ENCODE measurements around the gene PKP3.
"Not testable (repeated sequence)": the region's sequence is repeated elsewhere in the genome, so short reads cannot be mapped to it uniquely, and the experiment has no call there.

Gene PKP3

DNA sequence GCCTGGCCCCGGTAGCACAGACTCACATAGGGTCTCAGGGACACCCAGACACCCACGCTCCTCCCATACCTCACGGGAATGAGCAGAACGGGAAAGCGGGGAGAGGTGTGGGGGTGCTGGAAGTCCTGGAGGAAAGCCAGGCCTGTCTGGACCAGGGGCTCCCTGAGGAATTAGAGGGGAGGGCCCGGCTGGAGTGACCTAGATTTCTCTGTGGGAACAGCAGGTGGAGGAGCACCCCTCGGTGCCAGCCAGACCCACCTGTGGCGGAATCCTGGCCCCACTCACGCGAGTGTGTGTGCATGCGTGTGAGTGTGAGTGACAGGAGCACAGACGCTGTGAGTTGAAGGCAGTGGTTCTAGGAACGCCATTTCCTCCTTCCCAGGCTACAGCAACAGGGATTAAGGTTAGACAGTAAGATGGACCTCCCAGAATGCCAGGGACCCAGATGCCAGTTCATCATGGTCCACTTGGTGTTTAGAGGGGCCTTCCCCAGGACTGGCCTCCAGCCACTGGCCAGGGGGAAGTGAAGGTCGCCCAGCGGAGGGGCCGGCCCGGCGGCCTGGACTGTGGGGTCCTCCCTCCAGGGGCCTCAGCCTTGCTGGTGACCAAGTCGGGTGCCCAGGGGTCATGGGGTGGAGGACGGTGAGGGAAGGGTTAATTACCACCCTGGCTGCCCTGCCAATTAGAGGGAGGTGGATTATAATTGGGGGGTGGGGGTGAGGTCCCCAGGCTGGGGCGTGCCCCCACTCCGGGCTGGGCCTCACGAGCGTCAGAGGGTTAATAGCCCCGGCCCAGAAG is 1.0 kb downstream of the PKP3 start:
- TF ChIP-seq, protein P1, sequence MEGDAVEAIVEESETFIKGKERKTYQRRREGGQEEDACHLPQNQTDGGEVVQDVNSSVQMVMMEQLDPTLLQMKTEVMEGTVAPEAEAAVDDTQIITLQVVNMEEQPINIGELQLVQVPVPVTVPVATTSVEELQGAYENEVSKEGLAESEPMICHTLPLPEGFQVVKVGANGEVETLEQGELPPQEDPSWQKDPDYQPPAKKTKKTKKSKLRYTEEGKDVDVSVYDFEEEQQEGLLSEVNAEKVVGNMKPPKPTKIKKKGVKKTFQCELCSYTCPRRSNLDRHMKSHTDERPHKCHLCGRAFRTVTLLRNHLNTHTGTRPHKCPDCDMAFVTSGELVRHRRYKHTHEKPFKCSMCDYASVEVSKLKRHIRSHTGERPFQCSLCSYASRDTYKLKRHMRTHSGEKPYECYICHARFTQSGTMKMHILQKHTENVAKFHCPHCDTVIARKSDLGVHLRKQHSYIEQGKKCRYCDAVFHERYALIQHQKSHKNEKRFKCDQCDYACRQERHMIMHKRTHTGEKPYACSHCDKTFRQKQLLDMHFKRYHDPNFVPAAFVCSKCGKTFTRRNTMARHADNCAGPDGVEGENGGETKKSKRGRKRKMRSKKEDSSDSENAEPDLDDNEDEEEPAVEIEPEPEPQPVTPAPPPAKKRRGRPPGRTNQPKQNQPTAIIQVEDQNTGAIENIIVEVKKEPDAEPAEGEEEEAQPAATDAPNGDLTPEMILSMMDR (IDR thresholded peaks at IDR 0.05; ENCODE audit: insufficient read depth, missing control alignments): no peak
- FAIRE-seq (no peak), DNase-seq (ENCODE audit: insufficient read length, low spot score) (no peak)

DNA sequence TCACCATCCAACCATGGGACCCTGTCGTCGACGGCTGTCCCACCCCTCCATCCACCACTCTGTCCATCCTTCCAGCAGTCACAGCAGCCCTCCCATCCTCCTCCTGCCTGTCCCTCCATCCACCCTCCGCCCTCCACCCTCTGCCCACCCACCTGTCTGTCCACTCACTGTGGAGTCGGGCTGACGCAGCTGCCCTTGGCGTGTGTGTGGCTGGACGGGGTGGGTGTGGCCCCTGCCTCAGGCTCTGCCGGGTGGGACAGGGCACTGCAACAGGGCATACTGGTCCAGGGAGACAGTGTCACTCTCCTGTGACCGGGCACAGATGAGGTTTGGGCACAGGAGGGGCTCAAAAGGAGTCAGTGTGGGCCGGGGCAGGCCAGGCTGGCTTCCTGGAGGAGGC is 1.9 kb downstream of the PKP3 start:
- TF ChIP-seq, protein P1 (IDR thresholded peaks at IDR 0.05; ENCODE audit: insufficient read depth, missing control alignments): no peak
- FAIRE-seq (no peak), DNase-seq (ENCODE audit: insufficient read length, low spot score) (no peak)

- TF ChIP-seq, protein P1 (IDR thresholded peaks at IDR 0.05; ENCODE audit: insufficient read depth, missing control alignments): peak; percentile 15
- DNase-seq (ENCODE audit: insufficient read length, low spot score) (no peak), FAIRE-seq (no peak)
Observed at GRCh38 chr11:396511-396947, 2.5 kb downstream of the PKP3 start.

DNA sequence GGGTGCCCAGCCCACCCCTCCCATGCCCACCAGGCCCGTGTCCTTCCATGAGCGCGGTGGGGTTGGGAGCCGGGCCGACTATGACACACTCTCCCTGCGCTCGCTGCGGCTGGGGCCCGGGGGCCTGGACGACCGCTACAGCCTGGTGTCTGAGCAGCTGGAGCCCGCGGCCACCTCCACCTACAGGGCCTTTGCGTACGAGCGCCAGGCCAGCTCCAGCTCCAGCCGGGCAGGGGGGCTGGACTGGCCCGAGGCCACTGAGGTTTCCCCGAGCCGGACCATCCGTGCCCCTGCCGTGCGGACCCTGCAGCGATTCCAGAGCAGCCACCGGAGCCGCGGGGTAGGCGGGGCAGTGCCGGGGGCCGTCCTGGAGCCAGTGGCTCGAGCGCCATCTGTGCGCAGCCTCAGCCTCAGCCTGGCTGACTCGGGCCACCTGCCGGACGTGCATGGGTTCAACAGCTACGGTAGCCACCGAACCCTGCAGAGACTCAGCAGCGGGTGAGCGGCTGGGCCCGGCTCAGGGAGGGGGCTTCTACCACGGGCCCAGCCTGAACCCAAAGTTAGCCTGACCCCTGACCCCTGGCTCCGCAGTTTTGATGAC is 3.0 kb downstream of the PKP3 start:
- no peak for DNase-seq (ENCODE audit: insufficient read length, low spot score)
- TF ChIP-seq, protein P1 (IDR thresholded peaks at IDR 0.05; ENCODE audit: insufficient read depth, missing control alignments): peak; percentile 60
- FAIRE-seq: no peak

DNA sequence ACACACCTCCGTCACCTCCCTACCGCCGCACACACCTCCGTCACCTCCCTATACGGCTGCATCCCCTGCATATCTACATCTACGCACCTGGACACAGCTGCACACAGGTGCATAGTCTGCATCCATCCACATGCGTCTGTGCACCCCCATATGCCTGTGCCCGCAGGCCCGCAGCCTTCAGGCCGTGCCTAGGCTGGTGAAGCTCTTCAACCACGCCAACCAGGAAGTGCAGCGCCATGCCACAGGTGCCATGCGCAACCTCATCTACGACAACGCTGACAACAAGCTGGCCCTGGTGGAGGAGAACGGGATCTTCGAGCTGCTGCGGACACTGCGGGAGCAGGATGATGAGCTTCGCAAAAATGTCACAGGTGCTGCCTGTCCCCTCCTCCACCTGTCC is 4.8 kb downstream of the PKP3 start:
- DNase-seq (ENCODE audit: insufficient read length, low spot score): no peak
- TF ChIP-seq, protein P1 (IDR thresholded peaks at IDR 0.05; ENCODE audit: insufficient read depth, missing control alignments): no peak
- no peak for FAIRE-seq

GRCh38 chr11:399731-400211 is 5.8 kb downstream of the PKP3 start:
- FAIRE-seq (no peak), DNase-seq (ENCODE audit: insufficient read length, low spot score) (no peak)
- TF ChIP-seq, protein P1 (IDR thresholded peaks at IDR 0.05; ENCODE audit: insufficient read depth, missing control alignments): no peak

DNA sequence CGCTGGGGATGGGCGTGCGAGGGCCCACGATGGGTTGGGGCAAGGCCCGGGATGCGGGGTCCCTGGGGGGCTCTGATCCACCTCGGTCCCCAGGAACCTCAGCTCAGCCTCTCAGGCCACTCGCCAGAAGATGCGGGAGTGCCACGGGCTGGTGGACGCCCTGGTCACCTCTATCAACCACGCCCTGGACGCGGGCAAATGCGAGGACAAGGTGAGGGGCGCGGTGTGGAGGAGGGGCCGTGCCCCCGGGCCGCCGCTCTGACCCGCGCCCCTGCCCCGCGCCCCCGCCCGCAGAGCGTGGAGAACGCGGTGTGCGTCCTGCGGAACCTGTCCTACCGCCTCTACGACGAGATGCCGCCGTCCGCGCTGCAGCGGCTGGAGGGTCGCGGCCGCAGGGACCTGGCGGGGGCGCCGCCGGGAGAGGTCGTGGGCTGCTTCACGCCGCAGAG is 6.3 kb downstream of the PKP3 start:
- no peak for FAIRE-seq

GRCh38 chr11:401196-401595 is 7.2 kb downstream of the PKP3 start:
- FAIRE-seq; DNase-seq (ENCODE audit: insufficient read length, low spot score): not testable (repeated sequence)

More for the DNA sequence above, 6.3 kb downstream of the PKP3 start:
- no peak for DNase-seq (ENCODE audit: insufficient read length, low spot score)
- TF ChIP-seq, protein P1 (IDR thresholded peaks at IDR 0.05; ENCODE audit: insufficient read depth, missing control alignments): no peak
